GM18502 (cell line): Measurements from ENCODE around the gene ACTL8.

Experiments used
- ATAC-seq: cut with Tn5 transposase; IDR thresholded peaks from one replicate; pipeline ENCODE4 v1.9.1; 2021; ENCODE audit warnings: mild to moderate bottlenecking; ENCODE audit not compliant: unreplicated experiment, poor library complexity

ACTL8 gene

GRCh38 chr1:17798011-17798410, 42.9 kb downstream of the ACTL8 start:
- no peak for ATAC-seq

- no peak for ATAC-seq
Observed at GRCh38 chr1:17798799-17799382, 43.8 kb downstream of the ACTL8 start.

GRCh38 chr1:17799642-17800041, 44.5 kb downstream of the ACTL8 start:
- no peak for ATAC-seq

- no peak for ATAC-seq
Observed at GRCh38 chr1:17802164-17802563, 47.0 kb downstream of the ACTL8 start.

DNA sequence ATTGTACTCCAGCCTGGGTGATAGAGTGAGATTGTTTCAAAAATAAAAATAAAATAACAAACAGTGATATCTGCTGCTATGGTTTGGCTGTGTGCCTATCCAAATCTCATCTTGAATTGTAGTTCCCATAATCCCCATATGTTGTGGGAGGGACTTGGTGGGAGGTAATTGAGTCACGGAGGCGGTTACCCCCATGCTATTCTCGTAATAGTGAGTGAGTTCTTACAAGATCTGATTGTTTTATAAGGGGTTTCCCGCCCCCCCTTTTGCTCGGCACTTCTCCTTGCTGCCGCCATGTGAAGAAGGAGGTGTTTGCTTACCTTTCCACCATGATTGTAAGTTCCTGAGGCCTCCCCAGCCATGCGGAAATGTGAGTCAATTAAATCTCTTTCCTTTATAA, 47.8 kb downstream of the ACTL8 start:
- no peak for ATAC-seq

DNA sequence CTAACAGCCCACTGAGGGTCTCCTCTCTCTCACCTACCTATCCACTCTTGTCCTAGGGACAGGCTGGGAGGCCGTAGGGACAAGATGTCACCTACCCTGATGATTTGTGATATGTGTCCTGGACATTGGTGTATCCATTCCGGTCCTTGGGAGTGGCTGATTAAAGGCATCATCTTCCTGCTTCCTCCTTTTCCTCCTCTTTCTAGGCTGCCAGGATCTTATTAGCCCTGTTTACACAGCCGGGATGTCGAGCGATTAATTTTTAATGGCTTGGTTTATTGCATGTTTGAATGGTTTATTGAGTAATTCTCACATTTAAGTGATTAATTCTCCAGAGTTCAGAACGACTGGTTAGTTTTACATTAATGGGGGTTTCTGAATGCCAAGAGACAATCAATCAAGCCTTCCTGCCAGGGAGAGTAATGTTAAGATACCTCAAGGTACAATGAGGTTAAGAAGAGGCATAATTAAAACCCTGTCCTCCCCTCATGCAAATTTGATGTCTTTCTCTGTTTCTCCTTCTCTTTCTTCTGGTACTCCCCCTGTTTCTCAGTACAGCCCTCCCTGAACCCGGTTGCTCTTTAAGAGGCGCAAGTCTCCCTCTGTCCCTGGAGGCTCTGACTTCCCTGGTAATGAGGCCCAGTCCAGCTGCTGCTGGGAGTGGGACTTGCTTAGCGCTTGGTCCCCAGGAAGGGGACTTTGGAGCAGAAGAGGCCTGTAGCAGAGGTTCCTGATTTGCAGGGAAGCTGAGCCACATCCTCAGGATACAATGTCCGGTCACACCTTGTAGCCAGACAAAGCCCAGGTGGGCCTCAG, 50.9 kb downstream of the ACTL8 start:
- ATAC-seq: no peak

GRCh38 chr1:17808816-17809215, 53.7 kb downstream of the ACTL8 start:
- ATAC-seq: no peak

- no peak for ATAC-seq
Observed at GRCh38 chr1:17810668-17811067, 55.5 kb downstream of the ACTL8 start.

- no peak for ATAC-seq
Observed at GRCh38 chr1:17816511-17816910, 61.4 kb downstream of the ACTL8 start.

- ATAC-seq: no peak
Observed at GRCh38 chr1:17819129-17819802, 64.1 kb downstream of the ACTL8 start.

GRCh38 chr1:17820198-17820597, 65.1 kb downstream of the ACTL8 start:
- ATAC-seq: no peak

DNA sequence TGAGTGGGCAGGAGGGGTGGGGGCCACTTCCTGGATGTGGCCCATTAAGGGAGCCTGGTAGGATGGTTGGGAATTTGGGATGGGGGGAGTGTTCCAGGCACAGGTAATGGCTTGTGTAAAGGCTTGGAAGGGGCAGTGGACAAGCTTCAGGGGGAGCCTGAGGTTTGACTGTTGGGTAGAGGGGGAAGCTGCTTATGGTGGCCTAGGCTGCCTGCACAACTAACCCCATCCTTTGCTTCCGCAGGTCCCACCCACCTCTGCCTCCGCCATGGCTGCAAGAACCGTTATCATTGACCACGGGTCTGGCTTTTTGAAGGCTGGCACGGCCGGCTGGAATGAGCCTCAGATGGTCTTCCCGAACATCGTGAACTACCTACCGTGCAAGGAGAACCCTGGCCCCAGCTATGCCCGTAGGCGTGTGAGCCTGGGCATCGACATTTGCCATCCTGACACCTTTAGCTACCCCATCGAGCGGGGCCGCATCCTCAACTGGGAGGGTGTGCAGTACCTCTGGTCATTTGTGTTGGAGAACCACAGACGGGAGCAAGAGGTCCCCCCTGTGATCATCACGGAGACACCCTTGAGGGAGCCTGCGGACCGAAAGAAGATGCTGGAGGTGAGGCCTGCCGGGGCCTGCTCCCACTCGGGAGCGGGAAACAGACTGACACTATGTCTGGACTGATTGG, 67.8 kb downstream of the ACTL8 start:
- ATAC-seq: no peak

DNA sequence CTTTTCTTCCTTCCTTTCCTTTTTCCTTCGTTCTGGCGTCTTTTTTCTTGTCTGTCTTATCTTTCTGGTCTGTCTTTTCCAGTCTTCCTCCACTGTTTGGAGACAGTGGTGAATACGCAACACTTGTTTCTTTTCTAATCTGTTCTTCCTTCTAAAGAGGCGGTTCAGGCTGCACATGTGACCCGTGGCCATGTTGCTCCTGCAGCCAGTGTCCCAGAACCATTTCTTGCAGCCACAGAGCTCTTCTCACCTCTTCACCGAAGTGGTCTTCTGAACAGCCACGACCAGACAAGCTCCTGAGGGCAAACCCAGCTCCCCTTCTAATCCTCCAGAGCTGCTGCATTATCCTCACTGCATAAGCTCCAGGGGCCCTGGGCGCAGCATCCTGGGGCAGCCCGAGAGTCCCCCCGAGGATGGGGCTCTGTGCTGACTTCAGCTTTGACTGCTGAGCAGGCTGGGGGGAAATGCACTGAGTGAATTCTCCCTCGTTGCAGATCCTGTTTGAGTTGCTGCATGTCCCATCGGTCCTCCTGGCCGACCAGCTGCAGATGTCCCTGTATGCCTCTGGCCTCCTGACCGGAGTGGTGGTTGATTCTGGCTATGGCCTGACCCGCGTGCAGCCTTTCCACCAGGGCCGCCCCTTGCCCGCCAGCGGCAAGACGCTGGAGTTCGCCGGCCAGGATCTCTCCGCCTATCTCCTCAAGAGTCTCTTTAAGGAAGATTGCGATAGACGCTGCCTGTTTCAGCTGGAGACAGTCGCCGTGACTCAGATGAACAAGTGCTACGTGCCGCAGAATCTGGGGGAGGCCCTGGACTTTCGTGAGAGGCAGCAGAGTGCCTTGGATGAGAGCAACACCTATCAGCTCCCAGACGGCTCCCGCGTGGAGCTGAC, 70.4 kb downstream of the ACTL8 start:
- ATAC-seq: no peak

DNA sequence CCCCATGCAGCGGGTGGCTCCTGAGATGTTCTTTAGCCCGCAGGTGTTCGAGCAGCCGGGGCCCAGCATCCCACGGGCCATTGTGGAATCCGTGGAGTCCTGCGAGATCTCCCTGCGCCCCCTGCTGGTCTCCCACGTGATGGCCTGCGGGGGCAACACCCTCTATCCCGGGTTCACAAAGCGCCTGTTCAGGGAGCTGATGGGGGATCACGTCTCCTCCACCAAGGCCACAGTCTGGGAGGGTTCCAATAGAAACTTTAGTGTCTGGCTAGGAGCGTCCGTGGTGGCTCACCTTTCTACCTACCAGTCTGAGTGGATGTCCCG, 71.0 kb downstream of the ACTL8 start:
- no peak for ATAC-seq

GRCh38 chr1:17828991-17829390, 73.9 kb downstream of the ACTL8 start:
- ATAC-seq: no peak

DNA sequence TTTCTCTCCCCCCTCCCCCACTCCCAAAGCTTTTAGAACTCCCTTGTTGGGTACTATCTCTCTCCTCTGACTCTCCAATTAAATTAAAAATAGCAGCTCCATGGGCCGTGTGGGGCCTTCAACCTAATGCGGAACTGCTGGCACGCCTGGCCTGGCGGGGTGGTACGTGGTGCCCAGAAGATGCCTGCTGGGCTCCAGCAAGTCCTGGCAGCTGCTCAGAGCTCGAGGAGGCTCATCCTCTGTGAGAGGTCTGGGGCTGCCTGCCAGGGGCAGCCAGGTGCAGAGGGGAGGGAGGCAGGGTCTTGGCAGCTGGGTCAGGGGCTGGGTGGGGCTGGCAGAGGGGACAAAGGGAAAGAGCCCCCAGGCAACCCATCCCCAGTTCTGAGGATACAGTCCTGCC, 74.4 kb downstream of the ACTL8 start:
- no peak for ATAC-seq

DNA sequence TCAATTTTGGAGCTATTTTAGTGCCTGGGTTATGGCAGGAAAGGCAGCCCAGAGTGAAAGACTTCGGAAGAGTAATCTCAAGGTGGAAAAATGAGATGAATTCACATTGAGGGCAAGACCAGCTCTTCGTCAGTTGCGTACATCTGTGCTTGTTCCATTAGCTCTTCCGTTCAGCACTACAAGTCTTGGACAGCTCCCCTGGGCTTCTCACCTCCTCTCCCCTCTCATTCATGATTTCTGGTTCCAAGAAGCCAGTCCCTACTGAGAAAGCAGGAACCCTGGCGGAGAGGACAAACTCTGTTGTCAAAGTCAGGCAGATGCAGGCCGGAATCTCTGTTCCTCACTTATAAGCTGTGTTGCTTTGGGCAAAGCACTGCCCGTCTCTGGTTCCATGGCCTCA, 76.5 kb downstream of the ACTL8 start:
- ATAC-seq: no peak

- no peak for ATAC-seq
Observed at GRCh38 chr1:17833661-17834501, 78.7 kb downstream of the ACTL8 start.

DNA sequence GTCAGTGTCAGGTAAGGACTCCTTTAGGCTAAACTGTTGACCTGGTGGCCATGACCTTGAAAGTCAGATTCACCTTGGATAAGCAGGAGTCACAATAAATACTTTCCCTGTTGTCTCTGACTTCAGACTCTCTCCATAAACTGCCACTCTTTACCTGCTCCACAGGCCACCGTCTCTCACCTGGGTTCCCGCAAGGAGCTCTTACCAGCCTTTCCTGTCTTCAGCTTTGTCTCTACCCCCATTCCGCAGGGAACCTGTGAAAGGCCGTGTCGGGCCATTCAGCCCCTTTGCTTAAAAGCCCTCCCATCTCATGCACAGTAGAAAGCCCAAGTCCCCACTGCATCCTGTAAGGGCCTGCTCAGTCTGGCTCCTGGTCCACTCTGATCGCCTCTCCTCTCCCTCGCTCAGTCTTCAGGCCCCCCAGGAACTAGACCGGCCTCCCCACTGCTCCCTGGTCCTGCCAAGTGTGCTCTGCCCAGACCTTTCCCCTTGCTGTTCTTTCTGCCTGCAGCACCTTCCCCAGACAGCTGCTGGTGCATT, 79.5 kb downstream of the ACTL8 start:
- no peak for ATAC-seq
